NCI-H82 (cell line): Measurements from ENCODE around the gene RNF130.
"Not testable (repeated sequence)": the region's sequence is repeated elsewhere in the genome, so short reads cannot be mapped to it uniquely, and the experiment has no call there.

Experiments used
- DNase-seq: peaks from one replicate; lab custom pipeline; 2025; lab: John Stamatoyannopoulos, UW

The RNF130 gene

GRCh38 chr5:180018347-180019060, 53.1 kb downstream of the RNF130 start:
- DNase-seq, result peak; percentile 7

GRCh38 chr5:180015523-180015922, 56.0 kb downstream of the RNF130 start:
- DNase-seq, result not testable (repeated sequence)

- DNase-seq, result no peak
Observed at GRCh38 chr5:180013678-180014077, 57.9 kb downstream of the RNF130 start.

- DNase-seq, result no peak
Observed at GRCh38 chr5:180012316-180012715, 59.2 kb downstream of the RNF130 start.

GRCh38 chr5:180010636-180011035, 60.9 kb downstream of the RNF130 start:
- no peak for DNase-seq

- DNase-seq, result no peak
Observed at GRCh38 chr5:180009581-180009980, 62.0 kb downstream of the RNF130 start.

GRCh38 chr5:180008433-180008832, 63.1 kb downstream of the RNF130 start:
- DNase-seq, result no peak

- peak; percentile 92 for DNase-seq
Observed at GRCh38 chr5:180007582-180007981, 64.0 kb downstream of the RNF130 start.

- DNase-seq, result no peak
Observed at GRCh38 chr5:180006141-180006540, 65.4 kb downstream of the RNF130 start.

GRCh38 chr5:180003127-180003526, 68.4 kb downstream of the RNF130 start:
- DNase-seq, result no peak

- no peak for DNase-seq
Observed at GRCh38 chr5:180001742-180002141, 69.8 kb downstream of the RNF130 start.

GRCh38 chr5:180001136-180001535, 70.4 kb downstream of the RNF130 start:
- DNase-seq, result no peak

GRCh38 chr5:179998485-179998884, 73.1 kb downstream of the RNF130 start:
- DNase-seq, result no peak

- DNase-seq, result no peak
Observed at GRCh38 chr5:179994583-179995323, 76.8 kb downstream of the RNF130 start.

- DNase-seq, result not testable (repeated sequence)
Observed at GRCh38 chr5:179992855-179993254, 78.7 kb downstream of the RNF130 start.

- no peak for DNase-seq
Observed at GRCh38 chr5:179991106-179991505, 80.5 kb downstream of the RNF130 start.

- not testable (repeated sequence) for DNase-seq
Observed at GRCh38 chr5:179990525-179990924, 81.0 kb downstream of the RNF130 start.

- no peak for DNase-seq
Observed at GRCh38 chr5:179986328-179986727, 85.2 kb downstream of the RNF130 start.

GRCh38 chr5:179981636-179982035, 89.9 kb downstream of the RNF130 start:
- peak; percentile 67 for DNase-seq

- DNase-seq, result peak; percentile 14
Observed at GRCh38 chr5:179980767-179981166, 90.8 kb downstream of the RNF130 start.

- no peak for DNase-seq
Observed at GRCh38 chr5:179978792-179979191, 92.8 kb downstream of the RNF130 start.

- peak; percentile 40 for DNase-seq
Observed at GRCh38 chr5:179975713-179976134, 95.8 kb downstream of the RNF130 start.

GRCh38 chr5:179974946-179975712, 96.4 kb downstream of the RNF130 start:
- DNase-seq, result peak; percentile 91
